K562 (cell line): ENCODE measurements around the gene CNNM2.

Experiments
- CBX2 ChIP-seq: fragments of 200-600 bp; sonication (generic); IDR thresholded peaks from one replicate; pipeline ENCODE4 v1.6.1; 2012; ENCODE audit warnings: mild to moderate bottlenecking, low read length, inconsistent platforms; ENCODE audit not compliant: insufficient read depth, poor library complexity, severe bottlenecking
- CCAR2 ChIP-seq: fragments of 200-400 bp; formaldehyde crosslinking; IDR thresholded peaks from 2 replicates; pipeline ENCODE4 v1.6.1; 2017; ENCODE audit warnings: mild to moderate bottlenecking, low read depth, low read length
- CTCF ChIP-seq, 3 experiments: IDR thresholded peaks in 2 of 3; conservative IDR thresholded peaks in 1 of 3; 2 replicates each; pipeline ENCODE4 v1.5.1; 2011 to 2012; ENCODE audit warnings: low read length in 3 of 3, mild to moderate bottlenecking in 3 of 3, control low read depth in 2 of 3, improper control_type of control experiment in 1 of 3, inconsistent platforms in 1 of 3, low read depth in 1 of 3, mixed read lengths in 1 of 3, moderate library complexity in 1 of 3; ENCODE audit not compliant: insufficient read depth in 2 of 3
- E2F4 ChIP-seq: sonication (generic); formaldehyde crosslinking; IDR thresholded peaks from 2 replicates; pipeline ENCODE4 v1.8.0; 2022; ENCODE audit warnings: mild to moderate bottlenecking, low read depth, missing genetic modification reagents
- EP300 ChIP-seq: IDR thresholded peaks from 2 replicates; pipeline ENCODE4 v1.6.1; 2012; ENCODE audit warnings: low read length, improper control_type of control experiment
- HBP1 ChIP-seq: fragments of 450-650 bp; formaldehyde crosslinking; IDR thresholded peaks from 2 replicates; pipeline ENCODE4 v1.4.0; 2022; ENCODE audit warnings: missing genetic modification characterization
- POLR2A ChIP-seq: fragments of 450-650 bp; conservative IDR thresholded peaks from 2 replicates; pipeline ENCODE4 v1.6.1; 2016
- TGIF2 ChIP-seq: sonication (generic); formaldehyde crosslinking; IDR thresholded peaks from 2 replicates; pipeline ENCODE4 v1.8.1; 2022; ENCODE audit warnings: mild to moderate bottlenecking, missing genetic modification reagents, moderate library complexity
- ZBTB5 ChIP-seq: fragments of 450-650 bp; IDR thresholded peaks from 2 replicates; pipeline ENCODE4 v1.6.1; 2017; ENCODE audit warnings: antibody characterized with exemption
- ZFP30 ChIP-seq: fragments of 250-450 bp; sonication (Bioruptor Pico); IDR thresholded peaks from 2 replicates; pipeline ENCODE4 v1.8.0; 2022; ENCODE audit warnings: moderate library complexity, mild to moderate bottlenecking, inconsistent platforms, borderline replicate concordance
- ZNF263 ChIP-seq: sonication (generic); formaldehyde crosslinking; IDR thresholded peaks from 2 replicates; pipeline ENCODE4 v1.8.0; 2022; ENCODE audit warnings: mild to moderate bottlenecking, missing genetic modification reagents, borderline replicate concordance

GRCh38 chr10:103007017-103007416 lies 88.9 kb downstream of the CNNM2 start:
- TF ChIP-seq ZFP30: no peak
- no peak for TF ChIP-seq HBP1 (CRISPR knock-in tag)
- TF ChIP-seq TGIF2: no peak
- TF ChIP-seq CBX2: no peak
- no peak for TF ChIP-seq CTCF (IDR thresholded peaks at IDR 0.05 in 2 of 3, conservative IDR thresholded peaks at IDR 0.05 in 1 of 3; ENCODE audit: insufficient read depth in 2 of 3, low read depth in 1 of 3, low read length in 3 of 3)
- no peak for TF ChIP-seq E2F4
- no peak for TF ChIP-seq ZNF263 (CRISPR knock-in tag)
- TF ChIP-seq CCAR2: no peak
- no peak for TF ChIP-seq ZBTB5
- no peak for TF ChIP-seq EP300
- no peak for TF ChIP-seq POLR2A
